MCF 10A (cell line): ENCODE results near the gene RFWD3. TPM values are rescaled to one million over a fixed set of nuclear protein-coding genes. Genes with fewer than 3 reads are reported as not detected.

Experiments used
- BruUV-seq: library from RNA; stranded (reverse); fragments of 400-500 nt; replicated peaks from 2 replicates; lab custom pipeline; 2021; lab: Mats Ljungman, UMichigan
- CTCF ChIA-PET: fragments of 300-600 bp; sonication (Branson Sonifier 250); formaldehyde crosslinking; extraction: SDS; loops from one replicate; lab custom pipeline; 2021; ENCODE audit warnings: antibody characterized with exemption, inconsistent platforms; lab: Yijun Ruan, JAX
- POLR2A ChIA-PET: fragments of 300-600, 350-650 bp; sonication (Branson Sonifier 250); formaldehyde crosslinking; extraction: SDS; loops from one replicate; lab custom pipeline; 2020; ENCODE audit warnings: antibody characterized with exemption, inconsistent platforms; lab: Yijun Ruan, JAX
- DNase-seq: peaks from one replicate; pipeline ENCODE4 v3.0.0-alpha.2; 2018; ENCODE audit not compliant: unreplicated experiment
- H3K27ac Mint-ChIP-seq: one replicate; pipeline ENCODE4 v1.8.0; 2022; ENCODE audit warnings: mild to moderate bottlenecking, low read depth, mixed read lengths; ENCODE audit not compliant: unreplicated experiment
- H3K27me3 Mint-ChIP-seq: one replicate; pipeline ENCODE4 v1.8.0; 2022; ENCODE audit warnings: mixed read lengths; ENCODE audit not compliant: insufficient read depth, unreplicated experiment
- H3K36me3 Mint-ChIP-seq: one replicate; pipeline ENCODE4 v1.8.0; 2022; ENCODE audit warnings: mild to moderate bottlenecking, moderate library complexity, mixed read lengths; ENCODE audit not compliant: insufficient read depth, unreplicated experiment
- H3K4me1 Mint-ChIP-seq: one replicate; pipeline ENCODE4 v1.8.0; 2022; ENCODE audit warnings: mixed read lengths; ENCODE audit not compliant: insufficient read depth, unreplicated experiment
- H3K4me3 Mint-ChIP-seq: one replicate; pipeline ENCODE4 v1.8.0; 2022; ENCODE audit warnings: mild to moderate bottlenecking, moderate library complexity, mixed read lengths; ENCODE audit not compliant: unreplicated experiment
- H3K9me3 Mint-ChIP-seq: one replicate; pipeline ENCODE4 v1.8.0; 2022; ENCODE audit warnings: mixed read lengths; ENCODE audit not compliant: unreplicated experiment
- CTCF ChIP-seq: fragments of 200-600 bp; IDR thresholded peaks from one replicate; pipeline ENCODE4 v1.8.0; 2022; ENCODE audit warnings: antibody characterized with exemption, mild to moderate bottlenecking; ENCODE audit not compliant: unreplicated experiment
- intact Hi-C: fragments of 100-400 bp; cut with micrococcal nuclease; formaldehyde crosslinking; loops from 2 replicates; pipeline ENCODE4 v1.14.1; 2022
- total RNA-seq: library from RNA; stranded (reverse); gene quantifications from 2 replicates; pipeline ENCODE4 v1.2.3, GENCODE V29; 2022

The RFWD3 gene
- total RNA-seq, 1 experiment from 2014 or later = 33.7 TPM

GRCh38 chr16:74623839-74624235 lies 42.8 kb downstream of the RFWD3 start:
- no peak for DNase-seq
- intact Hi-C loops = loop anchor here (1.0 to 5.0 kb wide), 2 partner anchors 177 to 314 kb away; no protein-coding TSS in a partner anchor
- H3K9me3 Mint-ChIP-seq = no peaks in the 10 kb centered on the region
- ChIA-PET CTCF (interaction anchor here (0.7 to 5.1 kb wide), 6 partner anchors 9 to 314 kb away, joined by 3 to 31 read pairs (median 4); no protein-coding TSS in a partner anchor), POLR2A (no interaction called here)
- no TSS peak for BruUV-seq
- H3K27me3 Mint-ChIP-seq = no peaks in the 10 kb centered on the region
- no peak overlapping the region for H3K4me3 Mint-ChIP-seq
- peaks cover 4% of the 10 kb centered on the region for H3K4me1 Mint-ChIP-seq
- H3K36me3 Mint-ChIP-seq = peaks cover 86% of the 10 kb centered on the region
- no peak for TF ChIP-seq CTCF
- H3K27ac Mint-ChIP-seq = no peak overlapping the region

GRCh38 chr16:74623214-74623838 lies 43.4 kb downstream of the RFWD3 start:
- intact Hi-C loops = loop anchor here (1.0 to 5.0 kb wide), 2 partner anchors 176 to 313 kb away; no protein-coding TSS in a partner anchor
- H3K36me3 Mint-ChIP-seq = peaks cover 81% of the 10 kb centered on the region
- POLR2A ChIA-PET = interaction anchor here (1.6 kb wide), 1 partner anchor 17 kb away, joined by 5 read pairs; the partner anchor contains the start of gene GLG1
- peak; percentile 60 for DNase-seq
- peak; percentile 65 for TF ChIP-seq CTCF
- H3K4me3 Mint-ChIP-seq = no peak overlapping the region
- H3K9me3 Mint-ChIP-seq = no peaks in the 10 kb centered on the region
- no peak overlapping the region for H3K27ac Mint-ChIP-seq
- CTCF ChIA-PET = interaction anchor here (0.6 to 5.1 kb wide), 27 partner anchors 9 to 325 kb away, joined by 3 to 31 read pairs (median 4); partner anchors contain the start of gene RFWD3
- H3K4me1 Mint-ChIP-seq = peaks cover 4% of the 10 kb centered on the region
- no TSS peak for BruUV-seq
- H3K27me3 Mint-ChIP-seq = no peaks in the 10 kb centered on the region

- Mint-ChIP-seq H3K36me3 (peaks cover 71% of the 10 kb centered on the region), H3K9me3 (no peaks in the 10 kb centered on the region), H3K27ac (no peak overlapping the region), H3K27me3 (no peaks in the 10 kb centered on the region), H3K4me3 (no peak overlapping the region), H3K4me1 (no peaks in the 10 kb centered on the region)
- DNase-seq = no peak
- TF ChIP-seq CTCF = no peak
- ChIA-PET CTCF (interaction anchor here (0.6 to 5.1 kb wide), 21 partner anchors 10 to 1501 kb away, joined by 3 to 31 read pairs (median 5); partner anchors contain the start of gene RFWD3), POLR2A (interaction anchor here (0.8 to 1.6 kb wide), 3 partner anchors 10 to 160 kb away, joined by 3 to 5 read pairs (median 3); partner anchors contain the start of gene GLG1)
- intact Hi-C loops = loop anchor here (5.0 kb wide), 1 partner anchor 175 kb away; no protein-coding TSS in a partner anchor
- BruUV-seq = no TSS peak
Measured at GRCh38 chr16:74622005-74622404, 44.7 kb downstream of the RFWD3 start.

- H3K4me1 Mint-ChIP-seq = no peaks in the 10 kb centered on the region
Measured at GRCh38 chr16:74617206-74617788, 49.4 kb downstream of the RFWD3 start.

More at GRCh38 chr16:74617206-74617788, 49.4 kb downstream of the RFWD3 start:
- POLR2A ChIA-PET = interaction anchor here (0.5 to 2.1 kb wide), 2 partner anchors 10 to 16 kb away, joined by 3 to 8 read pairs; partner anchors contain the start of gene GLG1
- Mint-ChIP-seq H3K27me3 (no peaks in the 10 kb centered on the region), H3K4me3 (no peak overlapping the region), H3K36me3 (peaks cover 27% of the 10 kb centered on the region), H3K27ac (no peak overlapping the region), H3K9me3 (no peaks in the 10 kb centered on the region)
- BruUV-seq = no TSS peak
- no peak for DNase-seq
- CTCF ChIA-PET = interaction anchor here (0.5 to 1.3 kb wide), 4 partner anchors 35 to 322 kb away, joined by 4 read pairs; no protein-coding TSS in a partner anchor
- intact Hi-C loops = no loop called here
- TF ChIP-seq CTCF = no peak
